Upper lobe of right lung (tissue), 1 donor: Measurements from ENCODE around the gene BRF1. TPM values are rescaled to one million over a fixed set of nuclear protein-coding genes. Genes with fewer than 3 reads are reported as not detected.
"Not testable (repeated sequence)": the region's sequence is repeated elsewhere in the genome, so short reads cannot be mapped to it uniquely, and the experiment has no call there.

ENCODE experiments used
- ATAC-seq: fragments of 200-7000 bp; cut with Tn5 transposase; one replicate; pipeline ENCODE4 v1.9.1; 2020; ENCODE audit warnings: mild to moderate bottlenecking, moderate library complexity
- DNase-seq: peaks from one replicate; pipeline ENCODE4 v3.0.0-alpha.2; 2020
- H3K27ac ChIP-seq: fragments of 200-600 bp; one replicate; pipeline ENCODE4 v1.8.0; 2022
- H3K27me3 ChIP-seq: fragments of 200-600 bp; one replicate; pipeline ENCODE4 v1.8.0; 2022; ENCODE audit warnings: mild to moderate bottlenecking
- H3K36me3 ChIP-seq: fragments of 200-600 bp; one replicate; pipeline ENCODE4 v1.8.0; 2022
- H3K4me1 ChIP-seq: fragments of 200-600 bp; one replicate; pipeline ENCODE4 v1.8.0; 2022
- H3K4me3 ChIP-seq: fragments of 200-600 bp; one replicate; pipeline ENCODE4 v1.8.0; 2022; ENCODE audit warnings: mild to moderate bottlenecking
- H3K9me3 ChIP-seq: fragments of 200-600 bp; one replicate; pipeline ENCODE4 v1.8.0; 2022
- CTCF ChIP-seq: fragments of 200-600 bp; IDR thresholded peaks from one replicate; pipeline ENCODE4 v1.8.0; 2022; ENCODE audit warnings: antibody characterized with exemption
- intact Hi-C: fragments of 100-400 bp; cut with DNase I; formaldehyde crosslinking; loops from one replicate; pipeline ENCODE4 v1.11.0; 2022
- total RNA-seq: library from RNA; stranded (reverse); fragmentation: NEBNext Ultra II Directional; extraction: Animal tissue kit (Norgen Biotek cat#: 25700); gene quantifications from one replicate; pipeline ENCODE4 v1.2.1, GENCODE V29; 2021
- donor health status: DM: no; HTN: yes; CAD: no; lungs with severe emphysema.

The BRF1 gene
- total RNA-seq, 1 donor from 2014 or later = 31.2 TPM

GRCh38 chr14:105303949-105304348, 3.1 kb upstream of the BRF1 start:
- H3K9me3 ChIP-seq = no peaks in the 10 kb centered on the region
- TF ChIP-seq CTCF = no peak
- H3K27ac ChIP-seq = no peak overlapping the region
- no peak overlapping the region for H3K4me3 ChIP-seq
- no peaks in the 10 kb centered on the region for H3K27me3 ChIP-seq
- H3K36me3 ChIP-seq = no peaks in the 10 kb centered on the region
- peaks cover 14% of the 10 kb centered on the region for H3K4me1 ChIP-seq
- intact Hi-C loops = no loop called here
- ATAC-seq (no peak), DNase-seq (no peak)

- DNase-seq, H3K9me3 ChIP-seq, intact Hi-C loops, ATAC-seq, H3K36me3 ChIP-seq, H3K27me3 ChIP-seq: not testable (repeated sequence)
- Histone ChIP-seq H3K27ac (peak overlapping the region; percentile 88), H3K4me3 (peak overlapping the region; percentile 89), H3K4me1 (peaks cover 16% of the 10 kb centered on the region)
These were observed 1.1 kb upstream of the BRF1 start for GRCh38 chr14:105301915-105302249.

GRCh38 chr14:105301103-105301914, 508 bp upstream of the BRF1 start:
- no peaks in the 10 kb centered on the region for H3K9me3 ChIP-seq
- no peak for TF ChIP-seq CTCF
- intact Hi-C loops = no loop called here
- H3K36me3 ChIP-seq = no peaks in the 10 kb centered on the region
- peak overlapping the region; percentile 88 for H3K27ac ChIP-seq
- H3K27me3 ChIP-seq = no peaks in the 10 kb centered on the region
- ATAC-seq (peak; percentile 96), DNase-seq (peak; percentile 100)
- H3K4me1 ChIP-seq = peaks cover 16% of the 10 kb centered on the region
- H3K4me3 ChIP-seq = peak overlapping the region; percentile 89

- intact Hi-C loops = no loop called here
- peak; percentile 1 for ATAC-seq
- peaks cover 16% of the 10 kb centered on the region for H3K4me1 ChIP-seq
- no peak for DNase-seq
- TF ChIP-seq CTCF = no peak
- H3K27ac ChIP-seq = peak overlapping the region; percentile 88
- no peaks in the 10 kb centered on the region for H3K27me3 ChIP-seq
- no peaks in the 10 kb centered on the region for H3K36me3 ChIP-seq
- H3K9me3 ChIP-seq = no peaks in the 10 kb centered on the region
- H3K4me3 ChIP-seq = peak overlapping the region; percentile 89
These were observed 903 bp downstream of the BRF1 start for GRCh38 chr14:105299654-105300541.

- DNase-seq, H3K4me3 ChIP-seq, H3K36me3 ChIP-seq, H3K27me3 ChIP-seq, ATAC-seq, H3K9me3 ChIP-seq, intact Hi-C loops, H3K27ac ChIP-seq: not testable (repeated sequence)
- peaks cover 33% of the 10 kb centered on the region for H3K4me1 ChIP-seq
These were observed 3.5 kb downstream of the BRF1 start for GRCh38 chr14:105297311-105297710.

- ATAC-seq (peak; percentile 76), DNase-seq (no peak)
- Histone ChIP-seq H3K9me3 (no peaks in the 10 kb centered on the region), H3K27me3 (no peaks in the 10 kb centered on the region), H3K4me1 (peaks cover 21% of the 10 kb centered on the region), H3K4me3 (no peak overlapping the region), H3K27ac (no peak overlapping the region), H3K36me3 (no peaks in the 10 kb centered on the region)
- no peak for TF ChIP-seq CTCF
- intact Hi-C loops = no loop called here
These were observed 6.6 kb downstream of the BRF1 start for GRCh38 chr14:105294142-105294597.
